Vagina (tissue), 2 donors: ENCODE measurements around the gene LDLRAD3. TPM values are rescaled to one million over a fixed set of nuclear protein-coding genes. Genes with fewer than 3 reads are reported as not detected.

Experiments
- DNase-seq, 2 donors: peaks; one replicate each; pipeline ENCODE4 v3.0.0-alpha.2; 2017; ENCODE audit errors: extremely low spot score in 2 of 2
- H3K27ac ChIP-seq: fragments of 200-600 bp; sonication (generic); one replicate; pipeline ENCODE4 v1.5.1; 2019
- H3K27me3 ChIP-seq: fragments of 200-600 bp; sonication (generic); one replicate; pipeline ENCODE4 v1.5.1; 2019
- H3K36me3 ChIP-seq, 2 donors: fragments of 200-600 bp; sonication (generic); one replicate each; pipeline ENCODE4 v1.5.1; 2017 to 2019
- H3K4me1 ChIP-seq: fragments of 200-600 bp; sonication (generic); one replicate; pipeline ENCODE4 v1.5.1; 2019
- H3K4me3 ChIP-seq, 2 donors: fragments of 200-600 bp; sonication (generic); 1 replicate in 1 of 2; 2 replicates in 1 of 2; pipeline ENCODE4 v1.5.1; 2016 to 2019
- H3K9me3 ChIP-seq: fragments of 200-600 bp; sonication (generic); one replicate; pipeline ENCODE4 v1.5.1; 2019
- CTCF ChIP-seq, 3 experiments: fragments of 450-650 bp in 2 of 3; fragments of 200-600 bp in 1 of 3; sonication (generic) in 1 of 3; IDR thresholded peaks; one replicate each; pipeline ENCODE4 v1.5.1; 2017 to 2019; ENCODE audit warnings: antibody characterized with exemption in 3 of 3, mild to moderate bottlenecking in 2 of 3, moderate library complexity in 2 of 3
- POLR2A ChIP-seq, 2 donors: fragments of 450-650 bp; IDR thresholded peaks; one replicate each; pipeline ENCODE4 v1.6.1; 2017; ENCODE audit warnings: antibody characterized with exemption in 2 of 2, mild to moderate bottlenecking in 2 of 2, moderate library complexity in 2 of 2
- POLR2AphosphoS5 ChIP-seq, 2 donors: sonication (generic); formaldehyde crosslinking; IDR thresholded peaks; one replicate each; pipeline ENCODE4 v1.9.0; 2017; ENCODE audit warnings: antibody characterized with exemption in 2 of 2, mild to moderate bottlenecking in 2 of 2, low read depth in 1 of 2; ENCODE audit not compliant: insufficient read depth in 1 of 2
- intact Hi-C: fragments of 100-400 bp; cut with DNase I; formaldehyde crosslinking; loops from one replicate; pipeline ENCODE4 v1.15.1; 2023
- total RNA-seq: library from RNA; depleted of rRNA; stranded (reverse); fragments of >200 nt; gene quantifications from one replicate; pipeline ENCODE4 v1.2.3, GENCODE V29; 2016

The LDLRAD3 gene
- total RNA-seq, 1 donor from 2014 or later = 34.4 TPM

GRCh38 chr11:36091256-36091811, 147.5 kb downstream of the LDLRAD3 start:
- DNase-seq = no peak
- Histone ChIP-seq H3K27me3 (no peaks in the 10 kb centered on the region), H3K9me3 (no peaks in the 10 kb centered on the region), H3K36me3 (peaks cover 0 to 12% of the 10 kb centered on the region in 2 donors), H3K4me1 (peaks cover 8% of the 10 kb centered on the region), H3K4me3 (no peak overlapping the region), H3K27ac (no peak overlapping the region)
- TF ChIP-seq POLR2A (IDR thresholded peaks at IDR 0.05) (no peak), POLR2AphosphoS5 (IDR thresholded peaks at IDR 0.05; ENCODE audit: insufficient read depth in 1 of 2, low read depth in 1 of 2) (no peak), CTCF (IDR thresholded peaks at IDR 0.05) (no peak)
- intact Hi-C loops = no loop called here

GRCh38 chr11:36092314-36093030, 148.6 kb downstream of the LDLRAD3 start:
- intact Hi-C loops = no loop called here
- H3K27ac ChIP-seq = no peak overlapping the region
- H3K4me3 ChIP-seq = no peak overlapping the region
- no peak for DNase-seq
- no peaks in the 10 kb centered on the region for H3K27me3 ChIP-seq
- no peaks in the 10 kb centered on the region for H3K9me3 ChIP-seq
- H3K4me1 ChIP-seq = peaks cover 8% of the 10 kb centered on the region
- TF ChIP-seq CTCF (IDR thresholded peaks at IDR 0.05) (no peak), POLR2AphosphoS5 (IDR thresholded peaks at IDR 0.05; ENCODE audit: insufficient read depth in 1 of 2, low read depth in 1 of 2) (no peak), POLR2A (IDR thresholded peaks at IDR 0.05) (no peak)
- H3K36me3 ChIP-seq = peaks cover 0 to 12% of the 10 kb centered on the region in 2 donors

- Histone ChIP-seq H3K27me3 (no peaks in the 10 kb centered on the region), H3K27ac (no peak overlapping the region), H3K9me3 (no peaks in the 10 kb centered on the region), H3K4me1 (peaks cover under 1% of the 10 kb centered on the region), H3K4me3 (no peak overlapping the region), H3K36me3 (peaks cover 0 to 16% of the 10 kb centered on the region in 2 donors)
- no peak for DNase-seq
- intact Hi-C loops = no loop called here
- TF ChIP-seq POLR2A (IDR thresholded peaks at IDR 0.05) (no peak), POLR2AphosphoS5 (IDR thresholded peaks at IDR 0.05; ENCODE audit: insufficient read depth in 1 of 2, low read depth in 1 of 2) (no peak), CTCF (IDR thresholded peaks at IDR 0.05) (no peak)
Measured at GRCh38 chr11:36093548-36093947, 149.7 kb downstream of the LDLRAD3 start.

- Histone ChIP-seq H3K4me1 (no peaks in the 10 kb centered on the region), H3K9me3 (no peaks in the 10 kb centered on the region), H3K27ac (no peak overlapping the region), H3K27me3 (no peaks in the 10 kb centered on the region), H3K4me3 (no peak overlapping the region), H3K36me3 (peaks cover 0 to 23% of the 10 kb centered on the region in 2 donors)
- intact Hi-C loops = no loop called here
- no peak for TF ChIP-seq POLR2A (IDR thresholded peaks at IDR 0.05)
- no peak for TF ChIP-seq POLR2AphosphoS5 (IDR thresholded peaks at IDR 0.05; ENCODE audit: insufficient read depth in 1 of 2, low read depth in 1 of 2)
- no peak for TF ChIP-seq CTCF (IDR thresholded peaks at IDR 0.05)
- DNase-seq = no peak
Measured at GRCh38 chr11:36094164-36094563, 150.3 kb downstream of the LDLRAD3 start.

- Histone ChIP-seq H3K9me3 (no peaks in the 10 kb centered on the region), H3K27ac (no peak overlapping the region), H3K4me1 (no peaks in the 10 kb centered on the region), H3K36me3 (peaks cover 0 to 23% of the 10 kb centered on the region in 2 donors), H3K27me3 (no peaks in the 10 kb centered on the region), H3K4me3 (no peak overlapping the region)
- no peak for DNase-seq
- intact Hi-C loops = no loop called here
- TF ChIP-seq CTCF (IDR thresholded peaks at IDR 0.05) (no peak), POLR2AphosphoS5 (IDR thresholded peaks at IDR 0.05; ENCODE audit: insufficient read depth in 1 of 2, low read depth in 1 of 2) (no peak), POLR2A (IDR thresholded peaks at IDR 0.05) (no peak)
Measured at GRCh38 chr11:36095716-36096115, 151.9 kb downstream of the LDLRAD3 start.
